Osteocyte (in vitro differentiated cells): ENCODE measurements around the gene SDF4. TPM values are rescaled to one million over a fixed set of nuclear protein-coding genes. Genes with fewer than 3 reads are reported as not detected.
A peak's percentile ranks its signal among the peaks of the same experiment; 100 is the strongest.

Source experiments
- DNase-seq: peaks from one replicate; pipeline ENCODE4 v3.0.0; 2021; ENCODE audit warnings: mixed read lengths; ENCODE audit not compliant: unreplicated experiment; ENCODE audit errors: extremely low spot score
- H3K27ac Mint-ChIP-seq: one replicate; pipeline ENCODE4 v1.8.0; 2021; ENCODE audit warnings: mild to moderate bottlenecking, mixed read lengths; ENCODE audit not compliant: unreplicated experiment
- H3K27me3 Mint-ChIP-seq: one replicate; pipeline ENCODE4 v1.8.0; 2021; ENCODE audit warnings: mixed read lengths; ENCODE audit not compliant: unreplicated experiment
- H3K36me3 Mint-ChIP-seq: one replicate; pipeline ENCODE4 v1.8.0; 2021; ENCODE audit warnings: mixed read lengths; ENCODE audit not compliant: unreplicated experiment
- H3K4me1 Mint-ChIP-seq: one replicate; pipeline ENCODE4 v1.8.0; 2021; ENCODE audit warnings: mixed read lengths; ENCODE audit not compliant: unreplicated experiment
- H3K4me3 Mint-ChIP-seq: one replicate; pipeline ENCODE4 v1.8.0; 2021; ENCODE audit warnings: mild to moderate bottlenecking, moderate library complexity, mixed read lengths; ENCODE audit not compliant: unreplicated experiment
- H3K9me3 Mint-ChIP-seq: one replicate; pipeline ENCODE4 v1.8.0; 2021; ENCODE audit warnings: mixed read lengths; ENCODE audit not compliant: unreplicated experiment
- CTCF ChIP-seq: fragments of 200-600 bp; sonication (generic); IDR thresholded peaks from 2 replicates; pipeline ENCODE4 v1.5.0; 2021; ENCODE audit warnings: antibody characterized with exemption, mild to moderate bottlenecking, moderate library complexity
- total RNA-seq: library from RNA; stranded (reverse); gene quantifications from 2 replicates; pipeline ENCODE4 v1.2.1, GENCODE V29; 2021

The SDF4 gene
- total RNA-seq, 1 donor from 2014 or later: 196 TPM

DNA sequence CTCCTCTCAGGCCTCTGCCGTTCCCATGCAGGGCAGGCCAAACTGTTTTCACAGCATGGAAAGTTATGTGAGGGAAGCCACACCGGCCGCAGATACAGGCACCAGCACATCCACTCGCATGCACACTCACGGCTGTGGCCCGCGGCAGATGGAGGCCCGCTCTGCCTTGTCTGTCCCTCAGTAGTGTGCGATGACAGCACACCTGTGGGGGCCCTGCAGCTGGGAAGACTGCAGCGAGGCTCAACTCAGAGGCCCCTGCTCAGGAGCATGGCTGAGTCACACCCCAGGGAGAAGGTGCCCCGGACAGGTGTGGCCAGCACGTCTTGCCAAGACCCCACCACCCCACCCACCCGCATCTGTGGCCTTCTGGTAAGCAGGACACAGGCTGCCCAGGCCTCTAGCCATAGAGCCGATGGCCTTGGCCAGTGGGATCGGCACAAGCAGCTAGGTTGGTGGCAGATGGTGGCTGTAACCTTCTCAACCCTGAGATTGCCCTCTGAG is 43.2 kb upstream of the SDF4 start:
- peak overlapping the region; percentile 65 for H3K4me3 Mint-ChIP-seq
- no peaks in the 10 kb centered on the region for H3K27me3 Mint-ChIP-seq
- peak overlapping the region; percentile 31 for H3K27ac Mint-ChIP-seq
- H3K4me1 Mint-ChIP-seq: peaks cover 26% of the 10 kb centered on the region
- no peak for DNase-seq
- H3K9me3 Mint-ChIP-seq: no peaks in the 10 kb centered on the region
- peaks cover 5% of the 10 kb centered on the region for H3K36me3 Mint-ChIP-seq
- no peak for TF ChIP-seq CTCF

- TF ChIP-seq CTCF: no peak
- peak overlapping the region; percentile 31 for H3K27ac Mint-ChIP-seq
- no peaks in the 10 kb centered on the region for H3K27me3 Mint-ChIP-seq
- H3K4me1 Mint-ChIP-seq: peaks cover 29% of the 10 kb centered on the region
- peaks cover 5% of the 10 kb centered on the region for H3K36me3 Mint-ChIP-seq
- H3K4me3 Mint-ChIP-seq: peak overlapping the region; percentile 65
- no peak for DNase-seq
- H3K9me3 Mint-ChIP-seq: no peaks in the 10 kb centered on the region
Observed at GRCh38 chr1:1274299-1274930, 42.6 kb upstream of the SDF4 start.

DNA sequence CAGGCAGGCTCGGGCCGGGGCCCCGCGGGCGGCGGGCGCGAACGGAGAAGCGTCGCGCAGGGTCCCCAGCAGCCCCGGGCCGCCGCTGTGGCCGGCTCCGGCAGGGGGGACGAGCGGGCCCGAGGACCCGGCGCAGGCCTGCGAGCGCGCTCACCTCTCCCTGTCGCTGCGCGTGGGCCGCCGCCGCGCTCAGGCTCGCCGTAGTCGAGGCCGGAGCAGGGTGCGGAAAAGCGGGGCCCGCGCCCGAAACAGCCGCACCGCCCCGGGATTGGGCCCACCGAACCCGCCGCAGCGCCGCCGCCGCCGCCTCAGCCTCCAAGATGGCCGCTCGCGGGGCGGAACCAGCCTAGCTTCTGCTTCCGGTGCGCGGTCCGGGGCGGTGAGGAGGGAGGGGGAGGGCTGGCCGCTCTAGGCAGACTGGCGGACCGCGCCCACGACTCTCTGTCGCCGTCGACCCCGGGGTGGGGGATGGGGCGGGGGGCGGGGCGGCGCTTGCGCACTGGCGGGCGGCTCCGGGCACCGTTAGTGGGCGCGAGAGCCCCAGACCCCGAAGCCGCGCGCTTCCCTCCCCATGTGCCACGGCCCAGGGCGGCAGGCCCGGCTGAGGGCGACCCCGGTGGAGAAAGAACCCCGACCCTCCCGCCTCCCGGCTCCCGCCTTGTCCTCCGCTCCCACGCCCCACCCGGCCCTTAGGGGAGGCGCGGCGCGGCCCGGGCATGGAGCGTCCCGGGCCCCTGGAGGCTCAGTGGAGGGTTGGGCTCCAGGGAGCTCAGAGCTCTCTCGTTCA is 41.9 kb upstream of the SDF4 start, which contains the start of gene UBE2J2:
TSS of gene UBE2J2 (minus strand) at position 343 of the 787 bp plus-strand sequence. CDS start 5,862 bp downstream, outside the sequence.
- Mint-ChIP-seq H3K9me3 (no peaks in the 10 kb centered on the region), H3K27ac (peak within 1 kb of the TSS; percentile 79)
- no peak for TF ChIP-seq CTCF

GRCh38 chr1:1273209-1273511 is 41.4 kb upstream of the SDF4 start:
- peak overlapping the region; percentile 79 for H3K27ac Mint-ChIP-seq
- H3K9me3 Mint-ChIP-seq: no peaks in the 10 kb centered on the region
- peaks cover 29% of the 10 kb centered on the region for H3K4me1 Mint-ChIP-seq
- H3K36me3 Mint-ChIP-seq: peaks cover 5% of the 10 kb centered on the region
- no peaks in the 10 kb centered on the region for H3K27me3 Mint-ChIP-seq
- DNase-seq: no peak
- TF ChIP-seq CTCF: no peak
- peak overlapping the region; percentile 83 for H3K4me3 Mint-ChIP-seq

More for the DNA sequence above, 41.9 kb upstream of the SDF4 start, which contains the start of gene UBE2J2:
- Mint-ChIP-seq H3K4me1 (peaks cover 29% of the 10 kb centered on the region), H3K4me3 (peak within 1 kb of the TSS; percentile 83), H3K36me3 (peaks cover 5% of the 10 kb centered on the region), H3K27me3 (no peaks in the 10 kb centered on the region)
- peak; percentile 97 for DNase-seq
